HG03039 (cell line): ENCODE results near the gene NPR1.
"Not testable (repeated sequence)": the region's sequence is repeated elsewhere in the genome, so short reads cannot be mapped to it uniquely, and the experiment has no call there.

ENCODE experiments used
- ATAC-seq: cut with Tn5 transposase; IDR thresholded peaks from one replicate; pipeline ENCODE4 v1.9.1; 2021; ENCODE audit warnings: mild to moderate bottlenecking, moderate library complexity; ENCODE audit not compliant: unreplicated experiment

The NPR1 gene

DNA sequence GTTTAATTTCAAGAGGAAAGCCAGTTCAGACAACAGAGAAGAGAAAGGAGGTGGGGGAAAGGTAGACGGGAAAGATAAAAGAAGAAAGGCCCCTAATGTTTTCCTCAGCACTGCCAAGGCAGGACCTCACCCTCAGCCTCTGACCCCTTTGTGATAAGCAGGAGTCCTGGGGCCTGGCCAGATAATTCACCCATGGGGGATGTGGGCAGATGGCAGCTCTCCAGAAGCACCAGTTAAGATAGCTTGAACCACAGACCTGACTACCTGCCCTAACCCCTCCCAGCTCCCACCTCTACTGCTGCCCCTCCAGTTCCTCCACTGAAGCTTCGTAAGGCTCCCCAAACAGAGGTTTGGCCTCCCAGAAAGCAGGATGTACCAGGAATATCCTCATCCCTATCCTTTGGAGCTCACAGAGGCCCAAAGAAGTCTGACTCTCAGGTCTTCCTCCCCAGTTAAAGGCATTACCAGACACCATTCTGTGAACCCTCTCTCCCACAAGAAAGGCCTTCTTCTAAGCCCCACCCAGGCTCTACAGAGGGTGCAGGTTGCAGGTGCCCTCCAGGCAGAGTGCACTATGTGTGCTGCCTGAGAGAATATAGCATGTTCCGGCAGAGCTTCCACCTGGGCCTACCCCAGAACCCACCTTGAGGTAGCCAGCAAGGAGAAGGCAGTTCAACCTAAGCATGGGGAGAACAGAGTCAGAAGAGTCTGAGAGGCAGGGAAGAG lies 29.2 kb upstream of the NPR1 start:
- ATAC-seq, result no peak

DNA sequence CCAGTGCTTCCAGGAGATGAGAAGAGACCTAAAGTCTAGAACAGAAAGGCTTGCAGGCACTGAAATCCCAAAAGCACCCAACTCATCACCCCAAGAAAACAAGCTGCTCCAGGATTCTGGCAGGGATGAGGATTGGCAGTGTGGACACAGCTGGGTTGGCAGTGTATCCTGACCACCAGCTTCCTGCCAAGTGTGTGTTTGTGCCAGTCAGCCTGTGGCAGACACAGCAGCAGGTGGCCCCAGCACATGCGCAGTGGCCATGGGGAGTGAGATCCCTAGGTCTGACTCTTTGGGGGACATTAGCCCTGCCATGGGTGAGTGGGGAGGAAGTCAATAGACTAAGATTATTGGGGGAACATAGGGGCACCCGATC lies 28.6 kb upstream of the NPR1 start:
- no peak for ATAC-seq

DNA sequence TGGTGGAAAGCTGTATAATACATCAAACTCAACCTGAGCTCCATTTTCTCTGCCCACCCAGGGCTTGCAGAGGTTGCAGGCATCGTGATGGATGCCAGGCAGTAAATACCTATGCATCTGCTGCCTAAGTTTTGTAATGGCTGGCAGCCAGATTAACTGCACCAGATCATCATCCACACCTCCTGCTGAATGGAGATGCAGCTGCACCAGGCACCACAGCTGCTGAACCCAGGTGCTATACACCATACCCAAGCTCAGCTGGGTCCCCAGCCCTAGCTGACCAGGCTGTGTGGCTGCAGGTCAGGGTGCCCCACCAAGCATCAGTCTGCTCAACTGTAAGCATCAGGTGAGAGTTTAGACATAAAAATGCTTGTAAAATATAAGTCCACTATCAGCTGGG lies 26.7 kb upstream of the NPR1 start:
- no peak for ATAC-seq

DNA sequence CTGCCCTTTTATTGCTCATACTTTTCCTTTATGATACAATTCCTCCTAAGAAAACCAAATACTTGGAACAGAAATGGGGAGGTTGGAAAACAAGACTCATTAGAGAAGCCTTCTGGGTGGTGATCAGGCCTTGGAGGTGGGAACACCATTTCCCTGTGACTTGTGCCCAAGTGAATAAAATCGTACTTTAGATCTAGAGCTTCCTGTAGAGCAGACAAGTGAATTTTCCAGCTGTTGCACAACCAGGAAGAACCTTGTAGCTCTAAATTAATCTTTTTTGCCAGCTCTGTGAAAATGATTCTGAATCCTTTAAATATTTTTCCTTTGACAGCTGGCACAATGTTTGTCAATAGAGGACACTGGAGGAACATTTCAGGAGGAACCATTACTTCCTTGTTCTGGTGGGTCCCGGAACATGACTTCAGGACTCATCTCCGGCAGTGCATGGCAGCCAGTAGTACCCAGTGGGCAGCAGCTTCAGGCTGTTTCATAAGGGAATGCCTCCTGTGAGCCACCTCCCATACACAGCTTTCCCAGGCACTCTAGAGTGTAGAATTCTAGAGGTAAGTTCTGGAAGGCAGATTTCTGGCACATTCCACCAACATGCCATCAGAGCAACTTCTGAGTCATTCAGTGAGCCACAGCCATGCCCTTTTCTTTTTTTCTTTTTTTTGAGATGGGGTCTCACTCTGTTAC lies 25.5 kb upstream of the NPR1 start:
- ATAC-seq, result no peak

DNA sequence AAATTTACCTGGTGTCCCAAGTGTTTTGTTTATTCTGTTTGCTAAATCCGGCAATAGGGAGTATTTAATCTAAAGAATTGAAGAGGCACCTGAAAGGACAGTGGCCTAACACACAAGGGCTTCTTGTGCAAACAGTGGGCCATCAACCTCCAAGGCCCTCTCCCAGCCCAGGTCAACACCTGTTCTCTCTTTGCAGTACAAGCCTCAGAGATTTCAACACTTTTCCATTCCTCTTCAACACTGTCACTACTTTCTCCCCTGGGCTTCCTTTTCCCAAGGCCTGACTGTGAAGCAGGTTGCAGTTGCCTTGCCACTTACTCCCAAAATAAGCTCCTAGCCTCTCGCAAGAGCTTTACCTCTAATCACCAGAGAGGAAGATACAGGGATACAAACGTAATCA lies 23.2 kb upstream of the NPR1 start:
- ATAC-seq, result no peak

DNA sequence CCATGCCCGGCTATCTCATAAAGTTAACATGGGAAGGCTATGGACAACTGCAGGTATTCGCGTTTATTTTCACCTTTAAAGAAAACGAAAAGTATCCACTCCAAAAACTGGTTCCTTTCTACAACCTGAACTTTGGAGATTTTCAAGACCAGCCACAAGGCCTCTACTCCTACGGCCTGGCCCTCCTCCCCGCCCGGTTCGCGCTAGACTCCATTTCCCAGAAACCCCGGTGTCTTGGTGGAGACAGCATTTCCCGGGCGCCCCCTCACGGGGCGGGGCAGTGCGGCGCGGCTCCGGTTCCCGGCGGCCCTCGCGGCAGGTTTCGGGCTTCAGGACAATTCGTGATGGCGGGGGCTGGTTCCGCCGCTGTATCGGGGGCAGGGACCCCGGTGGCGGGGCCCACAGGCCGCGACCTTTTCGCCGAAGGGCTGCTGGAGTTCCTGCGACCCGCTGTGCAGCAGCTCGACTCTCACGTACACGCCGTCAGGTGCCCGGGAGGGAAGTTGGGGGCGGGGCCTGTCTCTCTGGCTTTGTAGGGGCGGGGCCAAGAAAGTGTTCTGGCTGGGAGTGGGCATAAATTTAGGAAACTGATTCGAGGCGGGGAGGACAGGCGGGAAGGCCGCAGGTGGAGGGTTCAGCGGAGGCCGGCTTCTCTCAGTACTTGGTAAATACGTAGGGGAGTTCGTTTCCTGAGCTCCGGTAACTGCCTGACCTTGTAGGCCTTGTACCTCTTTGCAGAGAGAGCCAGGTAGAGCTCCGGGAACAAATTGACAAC lies 19.9 kb upstream of the NPR1 start, which contains the start of gene SNAPIN:
SNAPIN (plus strand) TSS at position 304 of the 775 bp plus-strand sequence; CDS start at position 345, 41 bp downstream.
- ATAC-seq, result peak; percentile 80

DNA sequence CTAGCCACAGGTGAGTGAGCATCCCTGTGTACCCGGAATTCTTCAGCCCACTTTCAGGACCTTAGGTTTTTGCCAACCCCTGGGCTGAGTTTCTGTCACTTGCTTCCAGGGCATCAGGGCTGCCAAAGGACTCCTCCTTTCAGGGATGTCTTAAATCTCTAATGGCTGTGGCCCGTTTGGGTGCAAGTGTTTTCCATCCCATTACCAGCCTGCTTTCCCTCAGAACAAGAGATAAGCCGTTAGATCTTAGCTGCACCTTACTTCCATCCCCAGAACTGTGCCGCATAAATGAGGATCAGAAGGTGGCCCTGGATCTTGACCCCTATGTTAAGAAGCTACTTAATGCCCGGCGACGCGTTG lies 19.3 kb upstream of the NPR1 start:
- ATAC-seq, result no peak

DNA sequence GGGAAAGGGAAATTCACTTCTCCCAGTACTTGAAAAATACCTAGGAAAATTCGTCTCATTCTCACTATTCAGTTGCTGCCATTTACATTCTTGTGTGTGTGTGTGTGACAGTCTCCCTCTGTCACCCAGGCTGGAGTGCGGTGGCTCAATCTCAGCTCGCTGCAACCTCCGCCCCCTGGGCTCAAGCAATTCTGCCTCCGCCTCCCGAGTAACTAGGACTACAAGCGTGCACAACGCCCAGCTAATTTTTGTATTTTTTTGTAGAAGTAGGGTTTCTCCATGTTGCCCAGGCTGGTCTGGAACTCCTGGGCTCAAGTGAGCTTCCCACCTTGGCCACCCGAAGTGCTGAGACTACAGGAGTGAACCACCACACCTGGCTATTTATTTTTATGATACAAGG lies 18.8 kb upstream of the NPR1 start:
- no peak for ATAC-seq

DNA sequence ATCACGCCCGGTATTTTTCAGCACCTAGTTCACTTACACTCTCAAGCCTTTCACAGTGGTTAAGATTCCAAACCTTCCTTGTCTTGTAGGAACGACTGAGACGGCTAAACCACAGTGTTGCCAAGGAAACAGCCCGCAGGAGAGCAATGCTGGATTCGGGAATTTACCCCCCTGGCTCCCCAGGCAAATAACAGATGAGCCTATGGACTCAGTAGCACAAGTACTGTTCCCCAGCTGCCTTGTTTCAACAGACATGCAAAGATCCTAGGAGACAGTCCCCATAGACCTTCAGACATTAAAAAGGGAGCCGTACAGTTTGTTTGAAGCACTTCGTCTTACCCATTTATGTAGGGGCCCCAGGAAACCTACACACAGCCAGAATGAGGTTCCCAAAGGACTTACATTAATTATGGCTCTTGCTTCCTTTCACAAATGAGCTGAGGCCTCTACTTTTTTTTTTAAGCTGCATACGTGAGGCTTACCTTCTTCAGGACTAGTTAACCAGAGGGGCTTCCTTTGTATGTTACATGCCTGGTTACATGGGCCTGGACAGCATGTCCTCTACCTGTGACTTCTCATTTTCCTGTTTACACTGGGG lies 17.3 kb upstream of the NPR1 start:
- no peak for ATAC-seq

DNA sequence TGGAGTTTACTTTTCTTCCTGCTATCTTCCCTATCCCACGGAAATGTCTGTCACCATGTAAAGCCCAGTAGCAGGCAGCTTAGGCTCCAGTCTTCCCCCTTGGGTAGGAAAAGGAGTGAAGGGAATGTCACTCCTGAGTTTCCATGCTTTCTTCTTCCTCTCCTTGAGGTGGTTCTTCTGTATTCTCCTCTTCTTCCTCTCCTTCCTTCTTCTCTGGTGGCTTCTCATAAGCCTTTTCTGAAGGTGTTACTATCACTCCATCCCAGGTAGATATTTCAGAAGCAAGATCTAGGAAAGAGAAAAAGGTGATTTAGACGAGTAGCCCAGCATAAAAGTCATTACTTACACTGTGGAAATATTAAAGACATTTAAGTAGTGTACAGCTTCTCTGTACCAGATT lies 16.2 kb upstream of the NPR1 start:
- ATAC-seq, result no peak

DNA sequence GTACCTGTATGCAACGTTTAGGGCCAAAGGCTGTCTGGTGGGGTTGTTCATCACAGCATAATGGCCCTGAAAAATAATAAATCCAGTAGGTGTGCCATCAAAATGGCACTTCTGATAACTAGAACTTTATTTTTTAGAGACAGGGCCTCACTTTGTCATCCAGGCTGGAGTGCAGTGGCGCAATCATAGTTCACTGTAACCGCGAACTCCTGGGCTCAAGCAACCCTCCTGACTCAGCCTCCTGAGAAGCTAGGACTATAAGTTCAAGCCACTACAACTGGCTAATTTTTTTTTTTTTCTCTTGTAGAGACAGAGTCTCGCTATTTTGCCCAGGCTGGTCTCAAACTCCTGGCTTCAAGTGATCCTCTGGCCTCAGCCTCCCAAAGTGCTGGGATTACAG lies 15.3 kb upstream of the NPR1 start:
- no peak for ATAC-seq

DNA sequence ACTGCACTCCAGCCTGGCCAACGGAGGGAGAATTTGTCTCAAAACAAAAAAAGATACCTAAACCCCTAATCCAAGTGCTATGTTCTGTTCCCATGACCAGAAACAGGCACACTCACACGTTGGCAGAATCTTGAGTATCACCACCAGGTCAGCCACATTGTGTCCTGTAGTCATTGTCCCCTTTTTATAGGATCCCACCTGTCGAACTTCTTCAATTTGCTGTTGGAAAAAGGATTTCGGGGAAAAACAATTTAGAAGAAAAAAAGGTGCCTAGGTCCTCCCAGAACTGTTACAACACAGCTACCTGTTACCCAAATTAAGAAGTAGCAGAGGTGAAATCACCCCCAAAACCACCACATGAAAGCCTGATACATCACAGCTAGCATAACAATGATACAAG lies 11.0 kb upstream of the NPR1 start:
- ATAC-seq, result no peak

DNA sequence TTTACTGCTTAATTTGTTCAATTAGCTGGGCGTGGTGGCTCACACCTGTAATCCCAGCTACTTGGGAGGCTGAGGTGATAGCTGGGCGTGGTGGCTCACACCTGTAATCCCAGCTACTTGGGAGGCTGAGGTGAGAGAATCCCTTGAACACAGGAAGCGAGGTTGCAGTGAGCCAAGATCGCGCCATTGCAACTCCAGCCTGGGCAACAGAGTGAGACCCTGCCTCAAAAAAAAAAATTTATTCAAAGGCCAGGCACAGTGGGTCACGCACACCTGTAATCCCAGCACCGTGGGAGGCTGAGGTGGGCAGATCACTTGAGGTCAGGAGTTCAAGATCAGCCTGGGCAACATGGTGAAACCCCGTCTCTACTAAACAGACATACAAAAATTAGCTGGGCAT lies 9.8 kb upstream of the NPR1 start:
- ATAC-seq, result not testable (repeated sequence)

DNA sequence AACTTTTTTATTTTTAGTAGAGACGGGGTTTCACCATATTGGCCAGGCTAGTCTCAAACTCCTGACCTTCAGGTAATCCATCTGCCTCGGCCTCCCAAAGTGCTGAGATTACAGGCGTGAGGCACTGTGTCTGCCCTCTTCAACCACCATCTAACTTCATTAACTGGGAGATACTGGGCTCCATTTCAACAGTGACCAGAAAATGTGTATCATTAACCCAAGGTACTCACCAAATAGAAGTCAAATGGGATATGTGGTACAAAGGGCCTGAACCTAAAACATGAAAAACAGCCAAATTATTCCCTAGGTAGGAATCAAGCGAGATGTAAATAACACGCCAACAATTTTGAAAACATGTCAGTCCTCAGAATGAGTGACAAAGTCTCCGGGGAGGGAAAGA lies 8.9 kb upstream of the NPR1 start:
- no peak for ATAC-seq

DNA sequence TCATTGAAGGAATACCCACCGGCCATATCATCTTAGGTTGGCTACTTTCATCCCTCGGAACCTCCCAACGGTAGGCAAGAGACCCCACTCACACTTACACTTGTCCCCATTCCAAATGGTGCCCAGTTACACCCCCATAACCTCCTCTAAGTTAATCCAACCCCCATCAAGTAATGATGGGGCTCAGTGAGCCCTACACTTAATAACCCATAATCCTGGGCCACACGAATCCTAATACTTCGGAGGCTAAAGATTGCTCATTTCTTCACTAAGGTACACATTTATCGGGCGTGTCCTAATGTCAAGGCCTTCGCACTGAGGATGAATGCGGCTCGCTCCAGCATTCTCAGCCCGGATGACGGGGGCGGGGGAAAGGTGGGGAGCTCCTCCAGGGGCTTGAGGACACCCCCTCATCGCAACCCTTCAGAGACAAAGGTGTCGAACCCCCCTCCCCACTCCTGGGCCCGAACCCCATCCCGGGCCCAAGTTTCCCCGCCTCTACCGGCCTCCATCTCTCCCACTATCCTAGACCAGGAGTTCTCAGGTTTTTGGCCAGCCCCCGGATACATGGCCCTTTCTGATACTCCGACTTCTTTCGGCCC lies 8.1 kb upstream of the NPR1 start:
- no peak for ATAC-seq

DNA sequence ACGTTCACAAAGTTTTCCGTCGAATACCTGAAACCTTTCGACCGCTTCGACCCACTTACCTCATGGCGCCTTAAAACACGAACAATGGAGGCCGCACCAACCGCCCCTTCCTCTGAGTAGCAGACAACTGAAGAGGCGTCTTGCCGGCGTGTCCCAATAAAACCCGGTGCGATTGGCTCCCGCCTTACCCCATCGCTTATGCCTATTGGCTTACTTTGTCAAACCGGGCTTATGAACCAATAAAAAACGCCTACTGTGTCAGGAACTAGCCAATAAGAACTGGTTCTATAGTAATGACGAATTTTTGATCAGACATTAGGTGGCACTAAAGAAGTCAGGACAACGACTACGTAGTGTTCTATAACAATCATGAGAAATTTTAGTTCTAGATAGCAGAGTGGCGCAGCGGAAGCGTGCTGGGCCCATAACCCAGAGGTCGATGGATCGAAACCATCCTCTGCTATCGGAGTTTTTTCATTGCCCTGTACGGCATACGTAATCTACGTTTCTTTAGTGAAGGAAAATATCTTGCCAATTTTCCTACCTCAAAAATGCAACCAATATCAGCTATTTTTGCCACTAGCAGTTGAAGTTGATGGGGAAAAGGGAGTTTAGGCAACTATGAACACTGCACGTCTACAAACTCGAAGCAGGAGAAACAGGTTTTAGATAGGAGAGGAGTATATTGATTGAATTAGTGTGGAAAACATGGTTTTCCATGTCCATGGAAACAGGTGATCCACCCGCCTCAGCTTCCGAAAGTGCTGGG lies 7.4 kb upstream of the NPR1 start, which contains the start of gene ILF2:
ILF2 (minus strand) TSS at position 135 of the 769 bp plus-strand sequence; CDS start at position 64, 71 bp downstream.
- ATAC-seq, result peak; percentile 92

DNA sequence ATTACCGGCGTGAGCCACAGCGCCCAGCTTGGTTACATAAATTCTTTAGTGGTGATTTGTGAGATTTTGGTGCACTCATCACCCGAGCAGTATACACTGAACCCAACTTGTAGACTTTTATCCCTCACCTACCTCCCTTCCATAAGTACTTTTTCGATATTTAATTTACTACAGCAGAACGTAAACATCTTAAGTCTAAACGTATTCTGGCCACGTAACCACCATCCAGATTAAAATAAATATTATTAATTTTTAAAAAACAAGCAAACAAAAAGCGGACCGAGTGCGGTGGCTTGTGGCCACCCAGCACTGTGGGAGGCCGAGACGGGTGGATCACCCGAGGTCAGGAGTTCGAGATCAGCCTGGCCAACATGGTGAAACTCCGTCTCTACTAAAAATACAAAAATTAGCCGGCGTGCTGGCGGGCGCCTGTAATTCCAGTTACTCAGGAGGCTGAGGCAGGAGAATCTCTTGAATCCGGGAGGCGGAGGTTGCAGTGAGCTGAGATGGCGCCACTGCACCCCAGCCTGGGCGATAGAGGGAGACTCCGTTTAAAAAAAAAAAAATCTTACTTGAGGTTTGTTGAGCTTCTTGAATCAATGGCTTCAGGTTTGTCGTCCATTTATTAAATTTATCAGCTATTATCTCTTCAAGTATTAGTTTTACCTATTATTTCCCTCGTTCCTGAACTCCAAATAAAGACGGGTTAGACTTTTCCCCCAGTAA lies 6.7 kb upstream of the NPR1 start:
- peak; percentile 15 for ATAC-seq

DNA sequence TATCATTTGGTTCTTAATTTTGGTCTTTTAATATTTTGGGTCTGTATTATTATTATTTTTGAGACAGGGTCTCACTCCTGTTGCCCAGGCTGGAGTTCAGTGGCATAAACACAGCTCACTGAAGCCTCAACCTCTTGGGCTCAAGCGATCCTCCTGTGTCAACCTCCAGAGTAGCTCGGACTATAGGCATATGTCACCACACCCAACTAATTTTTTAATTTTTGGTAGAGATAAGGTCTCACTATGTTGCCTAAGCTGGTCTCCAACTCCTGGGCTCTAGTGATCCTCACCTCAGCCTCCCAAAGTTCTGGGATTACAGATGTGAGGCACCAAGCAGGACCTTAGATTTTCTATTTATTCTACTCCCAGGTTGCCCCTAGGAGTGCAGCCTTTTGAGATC lies 5.0 kb upstream of the NPR1 start:
- no peak for ATAC-seq

DNA sequence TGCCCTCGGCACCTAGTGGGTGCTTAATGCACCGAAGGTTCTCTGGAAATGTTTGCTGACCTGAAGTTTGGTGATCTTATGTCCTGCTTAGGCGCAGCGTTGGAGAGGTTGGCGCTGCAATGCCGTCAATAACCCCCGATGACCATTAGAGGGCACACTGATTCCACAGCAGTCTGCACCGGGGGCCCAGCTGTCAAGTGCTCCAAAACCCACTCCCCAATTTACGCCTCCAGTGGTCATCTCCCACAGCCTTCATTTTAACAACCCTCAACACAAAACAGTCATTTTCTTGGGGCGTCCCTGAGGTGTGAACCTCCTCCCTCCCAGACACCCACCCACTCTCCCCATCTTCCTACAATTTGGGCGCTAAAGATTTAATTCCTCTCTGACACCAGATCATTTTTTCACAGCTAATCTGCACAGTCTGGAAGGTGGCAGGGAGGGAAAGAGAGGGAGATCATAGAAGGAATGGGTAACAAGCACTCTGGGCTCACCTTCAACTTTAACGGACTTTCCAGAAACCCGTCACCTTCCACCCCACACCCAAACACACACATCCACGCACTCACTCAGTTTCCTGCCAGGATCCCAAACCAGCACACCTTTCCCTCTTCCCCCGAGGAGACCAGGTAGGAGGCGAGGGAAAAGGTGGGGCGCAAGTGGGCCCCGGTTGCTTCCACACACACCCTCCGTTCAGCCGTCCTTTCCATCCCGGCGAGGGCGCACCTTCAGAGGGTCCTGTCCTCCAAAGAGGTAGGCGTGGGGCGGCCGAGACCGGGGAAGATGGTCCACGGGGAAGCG lies 570 bp upstream of the NPR1 start:
- no peak for ATAC-seq
